Measurements from ENCODE around the gene SNTG2.

DNA sequence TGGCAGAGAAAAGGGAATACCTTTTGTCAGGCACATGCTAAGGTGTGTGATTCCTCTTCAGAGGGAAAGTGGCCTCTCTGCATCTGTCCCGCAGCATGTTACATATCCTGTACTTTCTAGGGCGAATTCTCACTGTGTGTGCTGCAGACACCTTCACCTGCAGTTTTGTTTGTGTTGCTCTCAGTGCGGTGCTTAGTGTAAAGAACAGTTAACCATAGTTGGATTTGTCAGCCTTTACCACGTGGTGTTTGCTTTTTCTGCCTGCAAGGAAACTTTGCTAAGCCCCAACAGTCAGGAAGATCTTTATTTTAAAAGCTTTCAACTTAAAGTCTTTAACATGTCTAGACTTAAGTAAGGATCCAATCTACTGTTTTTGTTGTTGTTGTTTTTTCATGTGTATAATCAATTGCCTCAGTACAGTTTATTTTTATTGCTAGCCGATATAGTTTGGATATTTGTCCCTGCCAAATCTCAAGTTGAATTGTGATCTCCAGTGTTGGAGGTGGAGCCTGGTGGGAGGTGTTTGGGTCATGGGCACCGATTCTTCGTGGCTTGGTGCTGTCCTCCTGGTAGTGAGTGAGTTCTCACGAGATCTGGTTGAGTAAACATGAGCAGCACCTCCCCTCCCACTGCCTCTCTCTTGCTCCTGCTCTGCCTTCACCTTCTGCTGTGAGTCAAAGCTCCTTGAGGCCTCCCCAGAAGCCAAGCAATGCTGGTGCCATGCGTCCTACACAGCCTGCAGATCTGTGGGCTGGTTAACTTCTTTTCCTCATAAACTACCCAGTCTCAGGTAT, 90.6 kb downstream of the SNTG2 start:
- TF ChIP-seq, protein P1, sequence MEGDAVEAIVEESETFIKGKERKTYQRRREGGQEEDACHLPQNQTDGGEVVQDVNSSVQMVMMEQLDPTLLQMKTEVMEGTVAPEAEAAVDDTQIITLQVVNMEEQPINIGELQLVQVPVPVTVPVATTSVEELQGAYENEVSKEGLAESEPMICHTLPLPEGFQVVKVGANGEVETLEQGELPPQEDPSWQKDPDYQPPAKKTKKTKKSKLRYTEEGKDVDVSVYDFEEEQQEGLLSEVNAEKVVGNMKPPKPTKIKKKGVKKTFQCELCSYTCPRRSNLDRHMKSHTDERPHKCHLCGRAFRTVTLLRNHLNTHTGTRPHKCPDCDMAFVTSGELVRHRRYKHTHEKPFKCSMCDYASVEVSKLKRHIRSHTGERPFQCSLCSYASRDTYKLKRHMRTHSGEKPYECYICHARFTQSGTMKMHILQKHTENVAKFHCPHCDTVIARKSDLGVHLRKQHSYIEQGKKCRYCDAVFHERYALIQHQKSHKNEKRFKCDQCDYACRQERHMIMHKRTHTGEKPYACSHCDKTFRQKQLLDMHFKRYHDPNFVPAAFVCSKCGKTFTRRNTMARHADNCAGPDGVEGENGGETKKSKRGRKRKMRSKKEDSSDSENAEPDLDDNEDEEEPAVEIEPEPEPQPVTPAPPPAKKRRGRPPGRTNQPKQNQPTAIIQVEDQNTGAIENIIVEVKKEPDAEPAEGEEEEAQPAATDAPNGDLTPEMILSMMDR (IDR thresholded peaks at IDR 0.05), result no peak
- no peak for TF ChIP-seq POLR2A (IDR thresholded peaks at IDR 0.05)
